Measurements from ENCODE around the gene PACS1. TPM values are rescaled to one million over a fixed set of nuclear protein-coding genes. Genes with fewer than 3 reads are reported as not detected.

PACS1 gene
- total RNA-seq, 4 donors from 2014 or later: 37.1 to 97.8 (median 54.3) TPM

DNA sequence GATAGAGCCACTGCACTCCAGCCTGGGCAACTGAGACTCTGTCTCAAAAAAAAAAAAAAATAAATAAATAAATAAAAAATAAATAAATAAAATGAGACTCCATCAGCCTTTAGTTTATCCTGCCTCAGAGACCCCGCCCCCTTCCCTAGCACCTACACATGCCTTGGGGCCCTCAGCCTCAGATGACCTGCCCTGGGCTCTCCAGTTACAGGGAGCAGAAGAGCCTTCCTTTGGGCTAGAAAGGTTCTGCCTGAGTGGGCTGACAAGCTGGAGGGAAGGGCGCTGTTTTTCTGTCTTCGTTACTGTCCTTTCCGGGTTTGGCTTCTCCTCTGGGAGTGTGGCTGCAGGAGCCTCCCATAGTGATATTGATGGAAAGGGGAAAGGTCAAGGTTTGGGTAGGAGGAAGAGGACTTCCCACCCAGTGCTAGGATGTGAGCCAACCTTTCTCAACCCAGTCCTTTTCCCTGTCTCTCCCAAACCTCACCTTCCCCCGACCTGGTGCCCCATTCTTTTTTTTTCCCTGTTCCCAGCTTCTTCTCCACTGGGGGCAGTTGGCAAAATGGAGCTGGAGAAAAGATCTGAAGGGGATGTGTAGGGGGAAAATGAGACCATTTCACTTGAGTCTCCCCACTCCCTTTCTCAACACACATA is 19.4 kb upstream of the PACS1 start:
- Histone ChIP-seq H3K4me1 (peaks cover 31 to 70% (median 60%) of the 10 kb centered on the region in 4 donors), H3K9me3 (no peaks in the 10 kb centered on the region), H3K4me3 (no peak overlapping the region), H3K27ac (replicated peaks in 1 of 4) (peak overlapping the region; percentile 87 to 92 (median 90)), H3K27me3 (peaks cover 0 to 18% (median 3%) of the 10 kb centered on the region in 4 donors), H3K36me3 (peaks cover 15 to 23% (median 19%) of the 10 kb centered on the region in 4 donors)
- intact Hi-C loops (cut with DNase I): no loop called here
- DNase-seq (ENCODE audit: extremely low spot score): no peak
- no peak for TF ChIP-seq EP300 (IDR thresholded peaks at IDR 0.05)
- TF ChIP-seq, protein P1, sequence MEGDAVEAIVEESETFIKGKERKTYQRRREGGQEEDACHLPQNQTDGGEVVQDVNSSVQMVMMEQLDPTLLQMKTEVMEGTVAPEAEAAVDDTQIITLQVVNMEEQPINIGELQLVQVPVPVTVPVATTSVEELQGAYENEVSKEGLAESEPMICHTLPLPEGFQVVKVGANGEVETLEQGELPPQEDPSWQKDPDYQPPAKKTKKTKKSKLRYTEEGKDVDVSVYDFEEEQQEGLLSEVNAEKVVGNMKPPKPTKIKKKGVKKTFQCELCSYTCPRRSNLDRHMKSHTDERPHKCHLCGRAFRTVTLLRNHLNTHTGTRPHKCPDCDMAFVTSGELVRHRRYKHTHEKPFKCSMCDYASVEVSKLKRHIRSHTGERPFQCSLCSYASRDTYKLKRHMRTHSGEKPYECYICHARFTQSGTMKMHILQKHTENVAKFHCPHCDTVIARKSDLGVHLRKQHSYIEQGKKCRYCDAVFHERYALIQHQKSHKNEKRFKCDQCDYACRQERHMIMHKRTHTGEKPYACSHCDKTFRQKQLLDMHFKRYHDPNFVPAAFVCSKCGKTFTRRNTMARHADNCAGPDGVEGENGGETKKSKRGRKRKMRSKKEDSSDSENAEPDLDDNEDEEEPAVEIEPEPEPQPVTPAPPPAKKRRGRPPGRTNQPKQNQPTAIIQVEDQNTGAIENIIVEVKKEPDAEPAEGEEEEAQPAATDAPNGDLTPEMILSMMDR (IDR thresholded peaks at IDR 0.05): no peak
- no peak for TF ChIP-seq POLR2A (IDR thresholded peaks at IDR 0.05; ENCODE audit: low read depth)
- no peak for TF ChIP-seq POLR2AphosphoS5 (IDR thresholded peaks at IDR 0.05)
- WGBS: 84% methylated on average over 5 of the region's 5 CpGs

DNA sequence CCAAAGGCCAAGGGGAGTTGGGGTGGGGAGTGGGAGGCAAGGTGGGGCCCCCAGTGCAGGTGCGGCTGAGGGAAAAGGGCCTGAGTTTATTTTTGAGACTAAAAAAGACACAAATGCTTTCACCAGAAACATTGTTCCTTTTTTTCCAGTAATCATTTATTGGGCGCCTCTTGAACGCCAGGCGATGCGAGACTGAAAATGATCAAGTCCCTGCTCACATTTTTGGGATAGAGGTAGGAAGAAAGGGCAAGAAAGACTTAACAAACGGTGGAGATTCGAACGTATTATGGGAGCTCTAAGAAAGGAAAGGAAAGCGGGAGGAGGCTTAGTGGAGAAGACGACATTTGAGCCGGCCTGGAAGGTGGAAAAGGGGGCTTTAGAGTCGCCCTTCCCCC is 18.7 kb upstream of the PACS1 start:
- peaks cover 0 to 18% (median 3%) of the 10 kb centered on the region in 4 donors for H3K27me3 ChIP-seq
- DNase-seq (ENCODE audit: extremely low spot score): no peak
- TF ChIP-seq EP300 (IDR thresholded peaks at IDR 0.05) (no peak), POLR2AphosphoS5 (IDR thresholded peaks at IDR 0.05) (no peak), POLR2A (IDR thresholded peaks at IDR 0.05; ENCODE audit: low read depth) (no peak)
- TF ChIP-seq, protein P1 (IDR thresholded peaks at IDR 0.05): no peak
- H3K27ac ChIP-seq (replicated peaks in 1 of 4): peak overlapping the region; percentile 87 to 92 (median 90)
- H3K4me3 ChIP-seq: peak overlapping the region; percentile 77 to 94 (median 88)
- intact Hi-C loops (cut with DNase I): no loop called here
- peaks cover 20 to 30% (median 25%) of the 10 kb centered on the region in 4 donors for H3K36me3 ChIP-seq
- 26% methylated on average over 12 of the region's 12 CpGs for WGBS
- H3K9me3 ChIP-seq: no peaks in the 10 kb centered on the region
- peaks cover 31 to 68% (median 59%) of the 10 kb centered on the region in 4 donors for H3K4me1 ChIP-seq

DNA sequence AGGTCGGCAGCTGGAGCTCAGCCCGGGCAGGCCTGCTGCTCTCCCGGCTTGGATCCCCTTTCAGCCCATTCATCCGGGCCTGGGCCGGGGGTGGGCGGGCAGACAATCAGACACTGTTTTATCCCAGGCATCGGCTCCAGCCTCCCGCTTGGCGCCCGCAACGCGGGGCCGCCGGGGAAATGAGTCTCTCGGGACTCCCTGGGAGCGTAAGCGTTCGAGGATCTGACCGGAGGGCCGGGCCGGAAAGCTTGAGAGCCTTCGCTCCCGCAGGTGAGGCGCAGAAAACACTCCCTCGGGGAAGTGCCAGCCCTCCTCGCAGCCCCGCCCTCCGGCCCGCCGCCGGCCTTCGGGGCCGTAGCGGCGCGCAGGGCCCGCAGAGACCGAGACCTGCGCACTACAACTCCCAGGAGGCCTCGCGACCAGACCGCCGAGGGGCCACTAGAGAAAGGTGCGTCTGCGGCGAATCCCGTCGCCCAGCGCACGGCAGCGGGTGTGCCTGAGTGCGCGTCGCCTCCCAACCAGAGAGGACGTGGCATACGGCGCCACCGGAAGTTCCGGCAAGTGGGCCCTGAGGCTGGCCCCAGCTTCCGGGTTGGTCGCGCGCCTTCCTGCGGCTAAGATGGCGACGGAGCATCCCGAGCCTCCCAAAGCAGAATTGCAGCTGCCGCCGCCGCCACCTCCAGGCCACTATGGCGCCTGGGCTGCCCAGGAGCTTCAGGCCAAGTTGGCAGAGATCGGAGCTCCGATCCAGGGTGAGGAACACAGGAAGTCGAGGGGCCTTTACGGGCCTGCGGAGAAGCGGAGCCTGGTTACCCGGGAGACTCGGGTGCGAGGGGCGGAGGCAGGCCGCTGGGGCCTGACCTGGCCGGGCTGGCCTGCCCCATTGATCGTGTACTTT is 18.1 kb upstream of the PACS1 start, which contains the start of gene SF3B2:
Gene SF3B2, plus strand, starts transcription at position 599 of the 898 bp plus-strand sequence. Its CDS starts 21 bp downstream, at position 620.
- Histone ChIP-seq H3K36me3 (peaks cover 27 to 36% (median 31%) of the 10 kb centered on the region in 4 donors), H3K4me3 (peak within 1 kb of the TSS; percentile 77 to 94 (median 88)), H3K4me1 (peaks cover 31 to 62% (median 54%) of the 10 kb centered on the region in 4 donors), H3K9me3 (no peaks in the 10 kb centered on the region), H3K27ac (replicated peaks in 1 of 4) (peak within 1 kb of the TSS; percentile 87 to 92 (median 90)), H3K27me3 (peaks cover 0 to 18% (median 3%) of the 10 kb centered on the region in 4 donors)
- DNase-seq (ENCODE audit: extremely low spot score): peak; percentile 98
- intact Hi-C loops (cut with DNase I): no loop called here
- TF ChIP-seq EP300 (IDR thresholded peaks at IDR 0.05) (no peak), POLR2A (IDR thresholded peaks at IDR 0.05; ENCODE audit: low read depth) (no peak), POLR2AphosphoS5 (IDR thresholded peaks at IDR 0.05) (peak; percentile 89 to 96)
- TF ChIP-seq, protein P1 (IDR thresholded peaks at IDR 0.05): peak in 2 of 3 experiments; percentile 8 to 20
- WGBS: 1% methylated on average over 54 of the region's 84 CpGs

DNA sequence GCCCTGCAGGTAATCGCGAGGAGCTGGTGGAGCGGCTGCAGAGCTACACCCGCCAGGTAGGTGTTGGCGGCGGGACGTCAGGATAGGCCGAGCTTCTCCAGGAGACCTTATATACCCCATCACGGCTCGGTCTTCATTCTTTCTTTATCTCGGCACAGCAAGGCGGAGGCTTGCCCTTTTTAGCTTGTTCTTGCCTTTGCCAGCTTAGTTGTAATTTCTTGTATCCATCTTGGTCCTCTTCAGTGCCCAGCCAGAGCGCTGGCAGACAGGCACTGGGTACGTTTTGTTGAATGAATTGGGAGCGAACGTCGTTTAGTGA is 17.4 kb upstream of the PACS1 start:
- WGBS: 2% methylated on average over 17 of the region's 17 CpGs
- DNase-seq (ENCODE audit: extremely low spot score): no peak
- intact Hi-C loops (cut with DNase I): no loop called here
- Histone ChIP-seq H3K27me3 (peaks cover 0 to 18% (median 3%) of the 10 kb centered on the region in 4 donors), H3K36me3 (peaks cover 33 to 43% (median 37%) of the 10 kb centered on the region in 4 donors), H3K4me3 (peak overlapping the region; percentile 77 to 94 (median 88)), H3K4me1 (peaks cover 31 to 56% (median 48%) of the 10 kb centered on the region in 4 donors), H3K27ac (replicated peaks in 1 of 4) (peak overlapping the region; percentile 87 to 92 (median 90)), H3K9me3 (no peaks in the 10 kb centered on the region)
- TF ChIP-seq POLR2AphosphoS5 (IDR thresholded peaks at IDR 0.05): no peak
- TF ChIP-seq, protein P1 (IDR thresholded peaks at IDR 0.05): no peak
- no peak for TF ChIP-seq POLR2A (IDR thresholded peaks at IDR 0.05; ENCODE audit: low read depth)
- no peak for TF ChIP-seq EP300 (IDR thresholded peaks at IDR 0.05)
